GM12878 (cell line): Measurements from ENCODE around the gene CABP7. TPM values are rescaled to one million over a fixed set of nuclear protein-coding genes. Genes with fewer than 3 reads are reported as not detected.

Source experiments
- ATAC-seq: fragments of 200-7000 bp; cut with Tn5 transposase; 3 replicates; pipeline ENCODE4 v1.9.1; 2020; ENCODE audit warnings: mild to moderate bottlenecking, moderate library complexity
- BruUV-seq: library from RNA; stranded (reverse); fragments of 400-500 nt; replicated peaks from 2 replicates; lab custom pipeline; 2021; lab: Mats Ljungman, UMichigan
- CTCF ChIA-PET: fragments of 300-600 bp; sonication (Branson Sonifier 250); formaldehyde crosslinking; extraction: SDS; loops from one replicate; lab custom pipeline; 2021; ENCODE audit warnings: inconsistent platforms; lab: Yijun Ruan, JAX
- POLR2A ChIA-PET: fragments of 350-600 bp; formaldehyde crosslinking; extraction: SDS; loops from one replicate; lab custom pipeline; 2021; ENCODE audit warnings: inconsistent platforms; lab: Charles Lee
- RAD21 ChIA-PET: fragments of 300-600 bp; sonication (Branson Sonifier 250); formaldehyde crosslinking; loops from one replicate; lab custom pipeline; 2023; ENCODE audit warnings: antibody characterized with exemption; ENCODE audit not compliant: unreplicated experiment; lab: Charles Lee
- SMC1A ChIA-PET: fragments of 300-600 bp; sonication (Branson Sonifier 250); formaldehyde crosslinking; loops from one replicate; lab custom pipeline; 2023; ENCODE audit not compliant: unreplicated experiment, uncharacterized antibody; lab: Charles Lee
- DNase-seq: peaks from one replicate; pipeline ENCODE4 v3.0.0-alpha.2; 2011; ENCODE audit warnings: low read depth, low spot score
- FAIRE-seq: peaks from 3 replicates; lab custom pipeline; 2011; peaks lifted over from hg19 to GRCh38; lab: Jason Lieb, UNC
- H2AFZ ChIP-seq: 2 replicates; pipeline ENCODE4 v1.6.0; 2011; ENCODE audit warnings: low read depth, low read length, control low read depth; ENCODE audit not compliant: control insufficient read depth
- H3K27ac ChIP-seq: 2 replicates; pipeline ENCODE4 v1.5.1; 2011; ENCODE audit warnings: control low read depth; ENCODE audit not compliant: control insufficient read depth, insufficient read depth
- H3K27me3 ChIP-seq, 2 experiments: replicated peaks in 1 of 2; 2 replicates each; pipeline versions ENCODE4 v1.6.0 to v1.6.1; 2011; ENCODE audit warnings: low read length in 1 of 2; ENCODE audit not compliant: control insufficient read depth in 2 of 2, insufficient read depth in 2 of 2
- H3K36me3 ChIP-seq, 2 experiments: 2 replicates each; pipeline ENCODE4 v1.5.1; 2011; ENCODE audit warnings: low read length in 1 of 2; ENCODE audit not compliant: control insufficient read depth in 2 of 2, insufficient read depth in 2 of 2
- H3K4me1 ChIP-seq: 2 replicates; pipeline ENCODE4 v1.6.1; 2011; ENCODE audit warnings: mild to moderate bottlenecking, low read length, moderate library complexity, mixed read lengths; ENCODE audit not compliant: control insufficient read depth, insufficient read depth
- H3K4me2 ChIP-seq: 2 replicates; pipeline ENCODE4 v1.6.0; 2011; ENCODE audit warnings: control low read depth; ENCODE audit not compliant: control insufficient read depth, insufficient read depth
- H3K4me3 ChIP-seq: fragments of 200-600 bp; sonication (generic); 2 replicates; pipeline ENCODE4 v1.5.1; 2016
- H3K79me2 ChIP-seq: 2 replicates; pipeline ENCODE4 v1.6.0; 2011; ENCODE audit warnings: low read length; ENCODE audit not compliant: control insufficient read depth, insufficient read depth
- H3K9ac ChIP-seq: 2 replicates; pipeline ENCODE4 v1.8.0; 2011; ENCODE audit warnings: low read length, control low read depth, mixed read lengths; ENCODE audit not compliant: control insufficient read depth, insufficient read depth
- H3K9me3 ChIP-seq: replicated peaks from 3 replicates; pipeline ENCODE4 v1.5.1; 2011; ENCODE audit warnings: mild to moderate bottlenecking, low read length; ENCODE audit not compliant: control insufficient read depth, insufficient read depth
- H4K20me1 ChIP-seq: 2 replicates; pipeline ENCODE4 v1.6.0; 2011; ENCODE audit not compliant: control insufficient read depth, insufficient read depth
- ATF7 ChIP-seq: fragments of 450-650 bp; IDR thresholded peaks from 2 replicates; pipeline ENCODE4 v1.6.1; 2016; ENCODE audit warnings: low read depth, mild to moderate bottlenecking
- CEBPB ChIP-seq, 2 experiments: fragments of 150-350 bp in 1 of 2; IDR thresholded peaks; 2 replicates each; pipeline ENCODE4 v1.6.1; 2012 to 2014; ENCODE audit warnings: low read depth in 2 of 2, low read length in 2 of 2, borderline replicate concordance in 1 of 2, inconsistent platforms in 1 of 2
- CTCF ChIP-seq, 3 experiments: IDR thresholded peaks in 2 of 3; conservative IDR thresholded peaks in 1 of 3; 2 replicates each; pipeline ENCODE4 v1.5.1; 2011; ENCODE audit warnings: low read depth in 3 of 3, low read length in 3 of 3, mild to moderate bottlenecking in 3 of 3, control low read depth in 2 of 3, moderate library complexity in 2 of 3, inconsistent platforms in 1 of 3, mixed read lengths in 1 of 3; ENCODE audit not compliant: control insufficient read depth in 2 of 3, insufficient read depth in 1 of 3; ENCODE audit errors: extremely low read depth in 1 of 3
- ETV6 ChIP-seq, 2 experiments: fragments of 450-650 bp in 1 of 2; IDR thresholded peaks in 1 of 2; conservative IDR thresholded peaks in 1 of 2; 2 replicates each; pipeline ENCODE4 v1.6.1; 2014; ENCODE audit warnings: antibody characterized with exemption in 1 of 2, borderline replicate concordance in 1 of 2, low read depth in 1 of 2, mild to moderate bottlenecking in 1 of 2, moderate library complexity in 1 of 2
- IKZF2 ChIP-seq, 2 experiments: fragments of 450-650 bp; IDR thresholded peaks; 2 replicates each; pipeline ENCODE4 v1.6.1; 2017; ENCODE audit warnings: mild to moderate bottlenecking in 2 of 2, moderate library complexity in 2 of 2
- NFYB ChIP-seq: IDR thresholded peaks from 2 replicates; pipeline ENCODE4 v1.6.1; 2011; ENCODE audit warnings: low read depth, mild to moderate bottlenecking, low read length, improper control_type of control experiment, moderate library complexity; ENCODE audit not compliant: insufficient read depth
- SMAD5 ChIP-seq: IDR thresholded peaks from 2 replicates; pipeline ENCODE4 v1.6.1; 2016; ENCODE audit warnings: antibody characterized with exemption, low read depth
- WGBS: methylation state at CpG from one replicate; pipeline ENCODE4 v1.1.6; 2016; ENCODE audit warnings: low lambda C conversion rate; ENCODE audit not compliant: insufficient replicate concordance, insufficient coverage; ENCODE audit errors: missing lambda C conversion rate; 5-methylcytosine and 5-hydroxymethylcytosine counted together
- in situ Hi-C: fragments of 300-500 bp; cut with MboI; formaldehyde crosslinking; loops from 9 replicates; pipeline ENCODE4 v1.14.3; 2018; ENCODE audit warnings: mixed read lengths
- intact Hi-C: fragments of 100-400 bp; cut with micrococcal nuclease; formaldehyde crosslinking; loops from one replicate; pipeline ENCODE4 v1.14.2; 2022; ENCODE audit not compliant: unreplicated experiment
- polyA plus RNA-seq, 11 experiments: library from polyadenylated mRNA; depleted of rRNA in 4 of 11; unstranded in 6 of 11; stranded (reverse) in 5 of 11; fragments of >200 nt; fragmentation: Nextera tagmentation in 4 of 11; fragmentation: Illumina TruSeq in 1 of 11; extraction: Ambion mirVana in 4 of 11; extraction: Trizol in 1 of 11; gene quantifications; 1 replicate in 1 of 11; 2 replicates in 10 of 11; pipeline versions ENCODE4 v1.2.1 to v1.2.3, GENCODE V29; 2011 to 2016; ENCODE audit warnings: inconsistent platforms in 2 of 11, missing spikeins in 2 of 11, low read depth in 1 of 11
- total RNA-seq, 4 experiments: library from RNA; depleted of rRNA in 3 of 4; stranded (reverse); fragments of >200 nt in 3 of 4; fragmentation: Illumina TruSeq in 1 of 4; extraction: Trizol in 1 of 4; gene quantifications; 2 replicates each; pipeline versions ENCODE4 v1.2.1 to v1.2.3, GENCODE V29; 2013 to 2021

The CABP7 gene
- total and polyA plus RNA-seq, 10 of the 15 experiments (the other 5 are each of a cell fraction or from before 2014, with no cell fraction given) = 0.02 to 0.18 (median 0.05) TPM; not detected in 5

GRCh38 chr22:29693671-29694070 lies 26.1 kb upstream of the CABP7 start (continued):
- no peak for TF ChIP-seq CTCF (IDR thresholded peaks at IDR 0.05 in 2 of 3, conservative IDR thresholded peaks at IDR 0.05 in 1 of 3; ENCODE audit: control insufficient read depth in 2 of 3, extremely low read depth in 1 of 3, insufficient read depth in 1 of 3, low read depth in 3 of 3, low read length in 3 of 3)
- no peak for TF ChIP-seq CEBPB (IDR thresholded peaks at IDR 0.05; ENCODE audit: borderline replicate concordance in 1 of 2, low read depth in 2 of 2, low read length in 2 of 2)

GRCh38 chr22:29695129-29695926 lies 24.5 kb upstream of the CABP7 start:
- Histone ChIP-seq H4K20me1 (no peaks in the 10 kb centered on the region), H2AFZ (no peak overlapping the region), H3K79me2 (no peaks in the 10 kb centered on the region), H3K4me2 (no peak overlapping the region), H3K27me3 (no peaks in the 10 kb centered on the region), H3K36me3 (peaks cover 2 to 24% of the 10 kb centered on the region in 2 experiments; a peak in 3 of 4 replicates), H3K4me3 (no peak overlapping the region), H3K9me3 (no peaks in the 10 kb centered on the region), H3K9ac (no peak overlapping the region), H3K27ac (no peak overlapping the region), H3K4me1 (no peaks in the 10 kb centered on the region)
- CTCF ChIA-PET = interaction anchor here (0.7 to 1.0 kb wide), 3 partner anchors 11 to 95 kb away, joined by 3 read pairs; no protein-coding TSS in a partner anchor
- intact Hi-C loops (loop anchor here (10.0 kb wide), 1 partner anchor 389 kb away; the partner anchor contains the start of gene HORMAD2), in situ Hi-C loops (no loop called here)
- POLR2A ChIA-PET = no interaction called here
- SMC1A ChIA-PET = no interaction called here
- no peak for DNase-seq
- WGBS = 95% methylated on average over 28 of the region's 33 CpGs
- RAD21 ChIA-PET = no interaction called here
- no TSS peak for BruUV-seq
- no peak for ATAC-seq
- TF ChIP-seq NFYB (no peak), ATF7 (no peak), SMAD5 (no peak), IKZF2 (IDR thresholded peaks at IDR 0.05) (no peak), ETV6 (conservative IDR thresholded peaks at IDR 0.05 in 1 of 2, IDR thresholded peaks at IDR 0.05 in 1 of 2; ENCODE audit: borderline replicate concordance in 1 of 2, low read depth in 1 of 2) (no peak)
- no peak for FAIRE-seq
